Esophagus muscularis mucosa (tissue), 4 donors: ENCODE data around the gene MATN3. TPM values are rescaled to one million over a fixed set of nuclear protein-coding genes. Genes with fewer than 3 reads are reported as not detected.

Source experiments
- DNase-seq: peaks from one replicate; pipeline ENCODE4 v3.0.0-alpha.2; 2017; ENCODE audit errors: extremely low spot score
- H3K27ac ChIP-seq, 4 donors: fragments of 200-600 bp; sonication (generic); replicated peaks in 1 of 4; 1 replicate in 3 of 4; 2 replicates in 1 of 4; pipeline ENCODE4 v1.5.1; 2016 to 2019; ENCODE audit warnings: mild to moderate bottlenecking in 1 of 4
- H3K27me3 ChIP-seq, 4 donors: fragments of 200-600 bp; sonication (generic); one replicate each; pipeline versions ENCODE4 v1.5.1 to v1.6.0; 2016 to 2019
- H3K36me3 ChIP-seq, 4 donors: fragments of 200-600 bp; sonication (generic); one replicate each; pipeline ENCODE4 v1.5.1; 2016 to 2019
- H3K4me1 ChIP-seq, 4 donors: fragments of 200-600 bp; sonication (generic); one replicate each; pipeline ENCODE4 v1.5.1; 2016 to 2019
- H3K4me3 ChIP-seq, 4 donors: fragments of 200-600 bp; sonication (generic); 1 replicate in 2 of 4; 2 replicates in 2 of 4; pipeline ENCODE4 v1.5.1; 2016 to 2019; ENCODE audit warnings: mild to moderate bottlenecking in 4 of 4, moderate library complexity in 1 of 4
- H3K9me3 ChIP-seq, 4 donors: fragments of 200-600 bp; sonication (generic); 1 replicate in 3 of 4; 2 replicates in 1 of 4; pipeline ENCODE4 v1.5.1; 2016 to 2019
- EP300 ChIP-seq: sonication (generic); formaldehyde crosslinking; IDR thresholded peaks from one replicate; pipeline ENCODE4 v1.6.1; 2017; ENCODE audit warnings: antibody characterized with exemption
- POLR2A ChIP-seq: fragments of 450-650 bp; IDR thresholded peaks from one replicate; pipeline ENCODE4 v1.6.1; 2017; ENCODE audit warnings: antibody characterized with exemption, moderate library complexity, mild to moderate bottlenecking, low read depth
- POLR2AphosphoS5 ChIP-seq, 2 donors: sonication (generic); formaldehyde crosslinking; IDR thresholded peaks; one replicate each; pipeline ENCODE4 v1.6.1; 2017; ENCODE audit warnings: antibody characterized with exemption in 2 of 2
- WGBS: methylation state at CpG from one replicate; pipeline ENCODE4 v1.1.5; 2018; 5-methylcytosine and 5-hydroxymethylcytosine counted together
- intact Hi-C: fragments of 100-400 bp; cut with DNase I; formaldehyde crosslinking; loops from one replicate; pipeline ENCODE4 v1.15.1; 2023
- total RNA-seq, 4 donors: library from RNA; depleted of rRNA; stranded (reverse); fragments of >200 nt; gene quantifications; one replicate each; pipeline versions ENCODE4 v1.1.0 to v1.2.1, GENCODE V29; 2016
- TF ChIP-seq, protein P1 (sequence below), 3 experiments: fragments of 200-600 bp in 2 of 3; fragments of 450-650 bp in 1 of 3; sonication (generic) in 2 of 3; IDR thresholded peaks; one replicate each; pipeline ENCODE4 v1.5.1; 2017 to 2019; ENCODE audit warnings: antibody characterized with exemption in 3 of 3, mild to moderate bottlenecking in 2 of 3, moderate library complexity in 1 of 3

Gene MATN3
- total RNA-seq, 4 donors from 2014 or later: 0.66 to 1.3 (median 0.82) TPM

DNA sequence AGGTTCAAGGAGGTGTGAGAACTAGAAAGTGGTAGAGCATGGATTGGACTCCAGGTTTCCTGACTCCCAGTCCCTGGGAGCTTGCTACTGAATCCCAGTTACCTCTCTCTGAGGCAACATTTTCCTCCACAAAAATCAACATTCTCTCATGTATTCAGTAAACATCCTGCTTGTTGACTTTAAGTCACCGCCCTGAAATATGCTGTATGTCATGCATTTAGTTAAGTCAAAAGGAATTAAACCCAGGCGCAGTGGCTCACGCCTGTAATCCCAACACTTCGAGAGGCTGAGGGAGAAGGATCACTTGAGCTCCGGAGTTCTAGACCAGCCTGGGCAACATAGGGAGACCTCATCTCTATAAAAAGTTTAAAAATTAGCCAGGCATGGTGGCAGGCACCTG lies 3.8 kb downstream of the MATN3 start:
- Histone ChIP-seq H3K4me1 (peaks cover 8 to 20% (median 19%) of the 10 kb centered on the region in 4 donors), H3K4me3 (no peak overlapping the region), H3K9me3 (no peaks in the 10 kb centered on the region), H3K36me3 (no peaks in the 10 kb centered on the region), H3K27me3 (peaks cover 0 to 37% (median 0%) of the 10 kb centered on the region in 4 donors), H3K27ac (no peak overlapping the region)
- WGBS: 97% methylated on average over 5 of the region's 5 CpGs
- intact Hi-C loops: no loop called here
- TF ChIP-seq POLR2AphosphoS5 (IDR thresholded peaks at IDR 0.05) (no peak), POLR2A (no peak)
- TF ChIP-seq, protein P1, sequence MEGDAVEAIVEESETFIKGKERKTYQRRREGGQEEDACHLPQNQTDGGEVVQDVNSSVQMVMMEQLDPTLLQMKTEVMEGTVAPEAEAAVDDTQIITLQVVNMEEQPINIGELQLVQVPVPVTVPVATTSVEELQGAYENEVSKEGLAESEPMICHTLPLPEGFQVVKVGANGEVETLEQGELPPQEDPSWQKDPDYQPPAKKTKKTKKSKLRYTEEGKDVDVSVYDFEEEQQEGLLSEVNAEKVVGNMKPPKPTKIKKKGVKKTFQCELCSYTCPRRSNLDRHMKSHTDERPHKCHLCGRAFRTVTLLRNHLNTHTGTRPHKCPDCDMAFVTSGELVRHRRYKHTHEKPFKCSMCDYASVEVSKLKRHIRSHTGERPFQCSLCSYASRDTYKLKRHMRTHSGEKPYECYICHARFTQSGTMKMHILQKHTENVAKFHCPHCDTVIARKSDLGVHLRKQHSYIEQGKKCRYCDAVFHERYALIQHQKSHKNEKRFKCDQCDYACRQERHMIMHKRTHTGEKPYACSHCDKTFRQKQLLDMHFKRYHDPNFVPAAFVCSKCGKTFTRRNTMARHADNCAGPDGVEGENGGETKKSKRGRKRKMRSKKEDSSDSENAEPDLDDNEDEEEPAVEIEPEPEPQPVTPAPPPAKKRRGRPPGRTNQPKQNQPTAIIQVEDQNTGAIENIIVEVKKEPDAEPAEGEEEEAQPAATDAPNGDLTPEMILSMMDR (IDR thresholded peaks at IDR 0.05): no peak
- DNase-seq: no peak

DNA sequence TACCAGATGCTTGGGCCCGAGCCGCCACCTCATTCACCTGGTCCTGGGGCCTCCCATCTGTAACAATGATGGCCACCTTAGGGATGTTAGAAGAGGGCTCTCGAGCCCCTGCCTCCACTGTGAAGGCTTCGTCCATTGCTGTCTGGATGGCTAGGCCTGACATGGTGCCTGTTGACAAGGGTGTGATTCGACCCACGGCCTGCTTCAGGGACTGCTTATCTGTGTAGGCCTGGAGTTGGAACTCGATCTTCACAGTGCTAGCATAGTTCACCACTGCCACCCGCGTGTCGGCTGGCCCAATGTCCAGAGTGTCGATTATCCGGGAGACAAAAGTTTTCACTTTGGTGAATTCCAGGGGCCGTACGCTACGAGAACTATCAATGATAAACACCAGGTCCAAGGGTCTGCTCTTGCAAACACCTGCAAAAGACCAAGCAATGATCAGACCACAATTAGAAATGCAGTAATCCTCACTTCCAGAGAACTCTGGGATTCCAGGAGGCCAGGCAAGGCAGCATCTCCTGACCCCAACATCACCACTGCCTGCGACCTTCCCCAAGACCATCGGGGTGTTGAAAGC lies 6.5 kb downstream of the MATN3 start:
- TF ChIP-seq POLR2A: no peak
- TF ChIP-seq EP300: no peak
- no peak for TF ChIP-seq POLR2AphosphoS5 (IDR thresholded peaks at IDR 0.05)
- TF ChIP-seq, protein P1 (IDR thresholded peaks at IDR 0.05): no peak
- no peaks in the 10 kb centered on the region for H3K36me3 ChIP-seq
- no peak for DNase-seq
- no peak overlapping the region for H3K27ac ChIP-seq
- peaks cover 0 to 22% (median 0%) of the 10 kb centered on the region in 4 donors for H3K27me3 ChIP-seq
- no peaks in the 10 kb centered on the region for H3K9me3 ChIP-seq
- H3K4me1 ChIP-seq: no peaks in the 10 kb centered on the region
- WGBS: 94% methylated on average over 16 of the region's 17 CpGs
- H3K4me3 ChIP-seq: no peak overlapping the region
- intact Hi-C loops: no loop called here

DNA sequence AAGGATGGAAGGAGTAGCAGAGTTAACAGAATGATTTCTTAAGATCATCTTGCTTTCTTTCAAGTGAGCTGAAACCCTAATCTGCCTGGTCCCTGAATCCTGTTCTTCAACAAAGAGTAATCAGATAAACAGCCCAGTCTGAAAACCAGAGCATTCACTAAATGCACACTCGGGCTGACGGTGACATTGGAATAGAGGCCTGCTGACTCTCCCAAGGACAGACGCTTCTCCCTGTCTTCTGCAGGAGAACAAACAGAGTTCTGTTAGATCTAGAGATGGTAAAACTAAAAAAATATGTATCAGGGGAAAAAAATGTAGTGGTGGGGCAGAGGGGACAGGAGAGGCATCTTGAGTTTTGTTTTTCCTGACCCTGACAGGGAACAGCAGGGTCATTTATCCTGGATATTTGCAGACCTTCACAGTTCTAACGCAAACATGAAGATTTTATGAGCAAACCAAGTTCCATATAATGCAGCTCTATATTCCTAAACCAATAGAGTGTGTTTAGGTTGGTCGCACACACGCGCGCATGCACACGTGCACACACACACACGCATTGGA lies 7.3 kb downstream of the MATN3 start:
- Histone ChIP-seq H3K4me1 (no peaks in the 10 kb centered on the region), H3K27ac (no peak overlapping the region), H3K9me3 (no peaks in the 10 kb centered on the region), H3K4me3 (no peak overlapping the region), H3K27me3 (peaks cover 0 to 14% (median 0%) of the 10 kb centered on the region in 4 donors), H3K36me3 (no peaks in the 10 kb centered on the region)
- DNase-seq: no peak
- no peak for TF ChIP-seq EP300
- TF ChIP-seq, protein P1 (IDR thresholded peaks at IDR 0.05): no peak
- TF ChIP-seq POLR2AphosphoS5 (IDR thresholded peaks at IDR 0.05): no peak
- 97% methylated on average over 10 of the region's 10 CpGs for WGBS
- intact Hi-C loops: no loop called here

DNA sequence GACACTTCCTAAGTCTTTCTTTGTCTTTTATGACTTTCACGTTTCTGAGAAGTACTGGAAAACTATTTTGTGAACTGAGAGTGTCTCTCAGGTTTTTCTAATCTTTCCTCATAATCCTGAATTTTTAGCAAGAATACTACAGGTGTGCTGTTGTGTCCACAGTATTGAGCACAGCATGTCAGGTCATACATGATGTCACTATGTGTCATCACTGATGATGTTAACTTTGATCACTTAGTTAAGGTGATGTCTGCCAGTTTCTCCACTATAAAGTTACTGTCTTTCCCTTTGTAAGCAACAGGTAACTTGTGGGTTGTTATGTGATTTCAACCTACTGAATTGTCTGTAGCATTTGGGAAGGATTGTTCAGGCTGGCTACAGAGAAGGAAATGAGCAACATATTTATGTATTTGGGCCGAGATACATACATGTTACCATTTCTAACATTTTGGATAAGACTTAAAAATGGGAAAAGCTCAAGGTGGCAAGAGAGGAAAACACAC lies 11.1 kb downstream of the MATN3 start:
- H3K27ac ChIP-seq: no peak overlapping the region
- H3K27me3 ChIP-seq: no peaks in the 10 kb centered on the region
- intact Hi-C loops: no loop called here
- no peaks in the 10 kb centered on the region for H3K9me3 ChIP-seq
- no peak overlapping the region for H3K4me3 ChIP-seq
- 74% methylated on average over 2 of the region's 2 CpGs for WGBS
- H3K4me1 ChIP-seq: no peaks in the 10 kb centered on the region
- H3K36me3 ChIP-seq: no peaks in the 10 kb centered on the region
- TF ChIP-seq POLR2AphosphoS5 (IDR thresholded peaks at IDR 0.05) (no peak), EP300 (no peak), POLR2A (no peak)
- TF ChIP-seq, protein P1 (IDR thresholded peaks at IDR 0.05): no peak
- DNase-seq: no peak
